Medulla oblongata (tissue), 1 donor: ENCODE measurements around the gene TGFBR2.
A peak's percentile ranks its signal among the peaks of the same experiment; 100 is the strongest.
"Not testable (repeated sequence)": the region's sequence is repeated elsewhere in the genome, so short reads cannot be mapped to it uniquely, and the experiment has no call there.

ENCODE experiments used
- DNase-seq: peaks from one replicate; pipeline ENCODE4 v3.0.0-alpha.2; 2015; ENCODE audit errors: extremely low spot score

TGFBR2 gene

DNA sequence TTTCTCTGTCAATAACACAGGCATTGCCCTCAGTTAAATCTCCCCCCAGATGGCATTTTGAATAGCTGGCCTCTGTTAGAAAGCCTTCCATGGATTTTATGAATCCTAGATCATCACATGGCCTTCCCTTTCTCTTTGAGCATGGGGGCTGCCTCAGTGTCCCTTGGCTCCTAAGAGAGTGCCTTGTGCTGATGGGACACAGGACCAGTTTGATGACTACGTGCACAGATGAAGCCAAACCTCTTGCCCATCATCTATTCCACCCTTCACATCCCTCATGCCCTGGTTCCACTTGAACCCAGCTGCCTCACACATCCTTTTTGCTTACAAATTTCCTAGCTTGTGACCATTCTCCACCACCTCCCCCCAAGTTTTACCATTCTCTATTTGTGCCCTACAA is 12.9 kb downstream of the TGFBR2 start:
- DNase-seq = no peak

DNA sequence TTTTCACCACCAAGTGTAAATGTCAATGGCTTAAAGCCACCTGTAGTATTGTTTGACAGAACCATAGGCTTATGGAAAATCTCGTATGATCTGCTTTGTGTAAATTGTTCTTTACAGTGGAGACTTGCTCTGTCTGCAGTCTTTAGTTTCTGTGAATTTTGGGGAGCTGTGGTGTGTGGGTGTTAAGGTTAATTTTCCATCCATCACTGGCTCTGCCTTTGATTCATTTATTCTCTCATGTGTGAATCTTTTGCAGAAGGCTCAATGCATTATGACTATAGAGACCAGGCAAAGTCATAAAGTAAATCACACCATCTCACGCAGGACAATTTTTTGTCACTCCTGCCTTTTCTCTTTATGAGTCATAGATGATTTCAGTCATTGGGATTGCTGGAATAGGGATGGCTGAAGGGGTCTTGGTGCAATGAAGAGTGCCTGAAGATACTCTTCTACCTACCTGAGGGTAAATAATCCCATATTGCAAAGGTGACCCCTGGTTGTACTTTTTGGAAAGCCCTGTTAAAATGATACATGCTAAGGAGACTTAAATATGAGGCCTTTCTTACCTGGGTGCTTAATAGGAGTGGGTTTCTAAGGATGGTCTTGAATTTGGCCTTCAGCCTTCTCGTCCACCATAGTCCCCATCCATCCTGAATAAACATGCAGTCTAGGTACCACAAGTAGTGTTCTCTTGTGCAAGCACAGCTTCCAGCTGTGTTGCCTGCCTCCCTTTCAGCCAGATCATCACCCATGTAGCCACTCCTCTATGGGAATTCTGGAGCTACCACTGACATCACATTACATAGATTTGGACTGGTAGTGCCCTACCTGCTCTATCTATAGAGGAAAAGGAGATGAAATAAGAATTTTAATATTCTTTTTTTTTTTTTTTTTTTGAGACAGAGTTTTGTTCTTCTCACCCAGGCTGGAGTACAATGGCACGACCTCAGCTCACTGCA is 14.3 kb downstream of the TGFBR2 start:
- no peak for DNase-seq

DNA sequence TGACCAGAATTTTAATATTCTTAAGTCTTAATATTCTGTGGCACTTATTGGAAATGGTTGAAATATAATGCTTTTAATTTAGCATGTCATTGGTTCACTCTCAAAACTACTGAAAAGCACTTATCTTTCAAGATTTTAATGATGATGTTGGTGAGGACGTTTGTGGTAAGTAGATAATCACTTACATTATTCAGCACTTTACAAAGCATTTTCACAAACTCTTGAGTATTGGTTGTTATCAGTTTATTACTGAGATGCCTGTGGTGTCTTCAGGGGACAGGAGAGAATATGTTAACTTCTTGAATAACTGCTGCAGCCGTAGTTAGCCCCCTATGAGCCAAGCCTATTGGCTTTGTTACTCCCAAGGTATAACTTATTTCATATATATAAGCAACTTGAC is 15.2 kb downstream of the TGFBR2 start:
- no peak for DNase-seq

DNA sequence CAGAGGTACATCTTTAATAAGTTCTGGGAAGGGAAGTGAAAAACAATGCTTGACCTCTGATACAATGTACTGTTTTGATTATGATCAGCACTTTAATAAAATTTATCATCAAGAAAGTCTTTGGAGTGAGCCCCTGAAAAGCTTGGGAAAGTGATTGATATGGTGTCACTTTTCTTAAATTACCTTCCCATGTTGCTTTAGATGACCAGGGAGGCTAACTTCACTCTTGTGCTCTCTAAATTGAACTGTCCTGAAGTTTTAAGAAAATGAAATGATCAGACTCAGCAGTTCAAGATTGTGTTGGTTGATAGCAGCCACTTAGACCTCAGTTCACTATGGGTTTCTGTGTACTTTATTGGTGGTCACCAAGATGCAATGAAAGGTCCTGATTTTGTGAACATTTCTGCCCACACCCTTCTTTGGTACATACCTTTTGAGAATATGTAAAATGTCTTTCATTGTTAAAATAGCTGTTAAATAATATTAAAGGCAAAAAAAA is 15.7 kb downstream of the TGFBR2 start:
- DNase-seq = no peak

DNA sequence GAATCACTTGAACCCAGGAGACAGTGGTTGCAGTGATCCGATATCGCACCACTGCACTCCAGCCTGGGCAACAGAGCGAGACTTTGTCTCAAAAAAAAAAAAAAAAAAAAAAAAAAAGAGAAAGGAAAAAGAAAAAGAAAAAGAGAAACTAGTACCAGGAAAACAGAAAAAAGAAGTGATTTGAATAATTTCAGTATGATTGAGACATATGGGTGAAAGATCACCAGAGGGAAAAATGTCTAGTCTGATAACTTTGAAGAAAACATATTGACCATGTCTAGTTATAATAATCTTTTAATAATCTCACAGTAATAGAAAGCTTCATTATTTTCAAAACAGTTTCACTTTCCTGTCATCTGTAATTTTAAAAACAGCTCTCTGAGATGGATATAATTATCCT is 16.4 kb downstream of the TGFBR2 start:
- no peak for DNase-seq

DNA sequence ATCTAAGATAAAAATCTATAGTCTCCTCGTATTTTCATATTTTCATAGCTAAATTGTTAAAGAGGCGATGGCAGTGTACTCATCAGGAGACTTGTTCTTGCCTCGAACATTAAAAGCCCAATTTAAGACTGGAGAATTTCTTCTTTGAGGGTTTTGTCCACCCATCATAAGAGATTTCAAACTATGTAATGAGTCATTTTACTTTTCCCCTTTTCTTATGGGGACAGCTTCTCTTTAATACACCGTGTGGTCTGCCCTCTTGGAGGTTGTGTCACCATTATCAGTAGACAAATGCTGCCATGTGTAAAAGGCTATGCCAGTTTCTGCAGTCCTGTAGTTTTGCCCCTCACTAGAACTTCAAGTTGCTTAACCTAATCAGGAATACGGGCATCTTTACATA is 16.9 kb downstream of the TGFBR2 start:
- no peak for DNase-seq

DNA sequence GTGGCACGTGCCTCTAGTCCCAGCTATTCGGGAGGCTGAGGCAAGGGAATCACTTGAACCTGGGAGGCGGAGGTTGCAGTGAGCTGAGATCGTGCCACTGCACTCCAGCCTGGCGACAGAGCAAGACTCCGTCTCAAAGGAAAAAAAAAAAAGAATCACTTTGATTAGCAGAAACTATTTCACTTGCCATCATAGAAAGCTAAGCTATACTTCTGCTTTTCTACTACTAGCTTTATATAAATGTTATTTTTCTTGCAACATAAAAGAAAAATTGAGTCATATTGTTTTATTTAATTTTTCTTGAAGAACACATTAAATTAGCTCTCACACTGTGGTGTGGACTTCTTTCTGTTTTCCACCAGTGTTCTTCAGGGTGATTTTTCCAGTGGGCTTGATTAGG is 18.1 kb downstream of the TGFBR2 start:
- DNase-seq = not testable (repeated sequence)

DNA sequence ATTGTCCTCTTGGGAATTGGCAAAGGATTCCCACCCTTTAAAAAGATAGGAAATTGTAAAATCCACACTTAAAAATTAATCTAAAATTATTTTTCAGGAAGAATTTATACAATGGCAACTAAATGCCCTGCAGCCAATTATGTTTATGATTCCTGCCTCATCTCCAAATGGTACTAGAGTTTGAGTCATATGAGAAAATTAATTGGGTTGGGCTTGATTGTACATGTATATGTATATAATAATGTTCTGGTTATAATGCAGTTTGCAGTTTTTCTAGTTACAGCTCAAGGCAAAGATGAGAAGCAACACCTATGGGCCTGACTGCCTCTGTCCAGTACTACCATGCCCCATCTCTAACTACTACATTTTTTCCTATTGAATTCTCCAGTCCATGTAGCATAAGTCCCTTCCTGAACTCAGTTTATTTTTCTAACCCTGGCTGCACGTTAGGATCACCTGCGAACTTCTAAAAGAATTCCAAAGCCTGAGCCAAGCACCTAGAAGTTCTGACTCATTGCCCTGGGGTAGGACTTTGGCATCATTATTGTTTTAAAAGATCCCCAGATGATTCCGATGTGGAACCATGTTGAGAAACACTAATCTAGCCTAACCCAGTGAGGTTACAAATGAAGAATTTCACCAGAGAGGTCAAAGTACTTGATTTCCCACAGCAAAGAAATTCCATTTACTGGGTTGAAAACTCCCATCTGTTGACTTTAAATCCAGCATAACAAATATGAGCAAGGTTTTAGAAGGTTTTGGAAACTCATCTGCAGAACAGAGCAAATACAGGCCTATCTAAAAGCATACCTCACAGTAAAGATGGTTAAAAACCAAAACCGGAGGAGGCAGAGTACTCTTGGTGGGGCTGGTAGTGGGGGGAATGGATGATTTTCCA is 19.4 kb downstream of the TGFBR2 start:
- DNase-seq = no peak

DNA sequence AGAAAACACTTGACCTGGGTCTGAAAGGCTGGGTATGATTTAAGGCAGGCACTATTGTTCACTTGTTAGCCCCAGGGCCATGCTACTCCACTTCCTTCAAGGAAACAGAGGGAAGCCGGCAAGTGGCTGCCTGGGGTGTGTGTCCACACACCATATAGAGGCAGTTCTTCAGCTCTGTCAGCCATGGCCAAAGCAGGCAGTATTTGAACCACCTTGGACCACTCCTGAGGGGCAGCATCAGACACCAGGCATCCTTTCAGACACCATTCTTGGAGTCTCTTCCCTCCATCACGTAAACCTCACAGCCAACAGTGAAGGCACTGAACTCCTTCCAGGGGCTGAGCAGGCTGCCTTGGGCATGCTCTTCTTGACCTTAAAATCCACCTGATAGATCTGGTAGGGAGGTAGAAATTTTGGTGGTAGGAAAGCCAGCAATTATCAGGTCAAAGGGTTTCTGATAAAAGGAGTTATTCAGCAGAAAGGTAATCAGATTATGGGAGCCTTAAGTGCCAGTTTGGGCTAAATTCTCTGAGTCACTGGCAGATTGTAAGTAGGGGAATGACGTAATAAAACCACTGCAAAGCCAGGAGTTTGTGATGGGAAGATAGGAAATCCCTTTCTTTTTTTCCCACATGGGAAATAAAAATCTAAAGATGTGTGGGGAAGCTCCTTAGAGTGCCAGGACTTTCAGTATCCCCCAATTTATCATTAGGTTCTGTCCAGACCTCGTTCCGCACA is 20.2 kb downstream of the TGFBR2 start:
- DNase-seq = no peak

DNA sequence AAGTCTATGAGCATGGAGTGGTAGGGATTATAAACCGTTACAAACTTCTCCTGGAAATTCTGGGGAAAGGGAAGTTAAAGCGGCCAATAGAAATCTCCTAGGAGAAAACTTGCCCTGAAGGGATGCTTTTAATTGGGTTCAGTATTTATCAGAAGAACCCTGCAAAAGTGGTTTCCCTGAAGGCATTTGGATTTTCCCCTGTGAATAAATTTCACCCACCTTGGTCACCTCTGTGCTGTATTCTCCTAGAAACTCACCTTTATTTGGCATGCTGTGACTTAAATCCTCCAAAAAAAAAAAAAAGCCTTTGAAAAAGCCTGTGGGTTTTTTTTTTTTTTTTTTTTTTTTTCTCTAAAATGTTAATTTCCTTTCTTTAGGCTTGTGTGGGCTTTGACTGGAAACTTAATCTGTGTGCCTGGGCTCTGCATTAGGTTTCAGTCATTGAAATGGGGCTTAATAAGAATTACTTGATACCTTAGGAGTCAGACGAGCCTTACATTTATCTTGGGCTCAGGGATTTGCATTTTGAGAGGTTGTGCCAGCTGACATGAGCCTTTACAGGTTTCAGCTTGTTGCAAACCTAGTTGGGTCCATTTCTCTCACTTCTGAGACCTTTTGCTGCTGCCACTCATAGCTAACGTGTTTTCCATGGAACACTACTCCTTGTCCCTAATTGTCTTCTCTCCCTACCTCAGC is 22.0 kb downstream of the TGFBR2 start:
- no peak for DNase-seq

DNA sequence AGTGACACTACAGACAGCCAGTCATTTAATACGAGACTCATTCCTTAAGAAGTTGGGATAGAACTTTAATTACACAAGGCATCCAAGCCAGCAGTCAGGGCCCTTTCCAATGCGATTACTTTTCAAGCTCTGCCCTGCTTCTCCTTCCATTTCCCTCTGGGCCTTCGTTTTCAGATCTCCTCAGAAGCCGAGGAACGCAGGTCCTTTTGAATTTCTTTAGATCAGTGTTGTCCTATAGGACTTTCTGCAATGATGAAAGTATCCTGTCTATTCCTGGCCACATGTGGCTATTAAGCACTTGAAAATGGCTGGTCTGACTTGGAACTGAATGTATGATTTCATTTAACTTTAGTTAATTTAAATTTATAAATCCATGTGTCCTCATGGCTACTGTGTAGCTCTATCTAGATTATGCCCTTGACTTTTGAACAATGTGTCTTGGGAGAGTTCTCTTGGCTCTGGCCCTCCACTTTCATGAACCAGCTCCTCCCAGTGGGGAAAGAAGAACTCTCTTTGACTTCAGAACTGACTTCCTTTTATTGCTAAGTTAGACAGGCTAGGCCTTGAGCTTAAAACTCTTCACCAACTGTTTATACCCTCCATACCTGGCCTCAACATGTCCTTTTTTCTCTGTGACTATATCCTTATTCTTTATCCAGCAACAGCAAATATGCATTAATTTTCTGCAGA is 22.6 kb downstream of the TGFBR2 start:
- peak; percentile 71 for DNase-seq

DNA sequence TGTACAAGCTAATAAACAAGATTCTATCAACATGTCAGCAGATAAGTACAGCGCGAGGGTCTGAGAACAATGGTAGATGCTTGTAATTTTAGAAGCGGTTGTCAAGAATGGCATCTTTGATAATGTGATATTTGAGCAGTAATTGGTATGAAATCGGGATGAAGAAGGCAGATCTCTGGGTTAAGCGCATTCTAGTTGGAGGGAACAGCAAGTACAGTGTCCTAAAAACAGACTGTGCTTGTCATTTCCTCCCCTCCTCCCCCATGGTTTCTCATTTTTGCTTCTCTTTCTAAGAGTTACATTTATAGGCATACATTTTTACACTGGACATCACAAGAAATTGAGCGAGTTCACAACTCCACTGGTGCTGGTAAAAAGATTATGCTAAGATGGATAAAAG is 23.3 kb downstream of the TGFBR2 start:
- DNase-seq = no peak

DNA sequence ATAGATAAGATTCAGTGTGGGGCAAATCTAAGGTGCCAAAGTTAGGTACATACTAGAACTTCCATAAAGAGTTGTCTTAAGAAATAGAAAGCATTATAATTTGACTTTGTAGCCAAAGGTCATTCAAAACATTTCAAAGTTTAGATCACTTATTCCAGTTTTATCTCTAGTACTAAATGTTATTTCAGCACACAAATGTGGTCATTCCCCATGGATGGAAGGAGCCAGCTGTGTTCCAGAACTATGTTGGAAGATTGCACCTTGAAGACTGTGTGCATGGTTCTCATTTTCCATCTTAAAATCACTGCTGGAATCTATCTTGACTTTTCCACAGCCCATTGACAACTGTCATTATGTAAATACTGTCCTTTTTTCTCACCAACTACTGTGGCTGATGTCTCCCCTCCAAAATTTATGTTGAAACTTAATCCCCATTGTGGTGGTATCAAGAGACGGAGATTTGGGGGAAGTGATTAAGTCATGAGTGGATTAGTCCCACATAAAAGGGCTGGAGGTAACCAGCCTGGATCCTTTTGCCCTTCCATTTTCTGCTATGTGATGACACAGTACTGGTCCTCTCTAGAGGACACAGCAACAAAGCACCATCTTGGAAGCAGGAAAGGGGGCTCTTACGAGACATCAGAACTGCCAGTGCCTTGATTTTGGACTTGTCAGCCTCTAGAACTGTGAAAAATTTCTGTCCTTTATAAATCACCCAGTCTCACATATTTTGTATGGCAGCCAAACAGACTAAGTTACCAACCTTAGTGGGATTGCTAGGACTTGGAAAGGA is 24.0 kb downstream of the TGFBR2 start:
- DNase-seq = no peak

DNA sequence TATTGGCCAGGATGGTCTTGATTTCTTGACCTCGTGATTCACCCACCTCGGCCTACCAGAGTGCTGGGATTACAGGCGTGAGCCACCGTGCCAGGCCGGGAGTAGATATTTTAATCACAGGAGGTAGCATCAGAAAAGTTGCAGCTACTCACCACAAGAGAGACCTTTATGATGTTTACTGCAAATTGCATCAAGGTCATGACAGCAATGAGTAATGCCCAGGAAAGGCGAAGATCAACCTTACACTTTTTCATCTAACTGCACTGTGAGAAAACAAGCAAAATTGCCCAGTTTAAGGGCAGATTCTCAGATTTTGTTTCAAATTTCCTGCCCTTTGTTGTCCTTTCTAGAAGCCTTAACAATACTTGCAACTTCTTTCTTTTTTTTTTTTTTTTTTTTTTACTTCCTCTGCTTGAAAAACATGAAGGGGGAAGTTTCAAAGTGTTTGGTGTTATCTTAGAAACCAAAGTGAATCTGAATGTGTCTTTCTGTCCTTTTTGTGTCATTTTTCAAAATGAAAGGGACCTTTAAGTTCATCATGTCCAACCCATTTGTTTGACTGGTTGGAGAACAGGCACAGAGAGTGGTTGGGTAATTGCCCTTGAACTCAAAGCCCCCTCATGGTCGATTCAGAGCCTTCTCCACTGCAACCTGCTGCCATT is 25.0 kb downstream of the TGFBR2 start:
- DNase-seq = no peak

DNA sequence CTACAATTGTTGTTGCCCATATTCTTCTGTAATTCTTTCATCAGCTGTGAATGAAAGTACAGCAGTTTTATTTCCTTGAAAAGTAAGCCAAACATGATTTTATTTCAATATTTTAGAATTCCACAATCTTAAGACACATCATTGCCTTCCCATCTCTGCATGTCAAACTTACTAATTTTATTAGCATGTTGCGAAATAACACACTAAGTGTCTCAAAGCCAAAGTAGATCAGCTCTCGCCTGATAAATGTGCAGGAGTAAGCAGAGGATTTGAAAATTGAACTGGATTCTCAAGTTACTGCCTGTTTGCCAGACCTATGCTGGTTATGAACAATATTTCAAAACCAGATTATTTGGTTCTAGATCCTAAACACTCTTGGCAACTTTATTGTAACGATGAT is 25.7 kb downstream of the TGFBR2 start:
- DNase-seq = no peak

DNA sequence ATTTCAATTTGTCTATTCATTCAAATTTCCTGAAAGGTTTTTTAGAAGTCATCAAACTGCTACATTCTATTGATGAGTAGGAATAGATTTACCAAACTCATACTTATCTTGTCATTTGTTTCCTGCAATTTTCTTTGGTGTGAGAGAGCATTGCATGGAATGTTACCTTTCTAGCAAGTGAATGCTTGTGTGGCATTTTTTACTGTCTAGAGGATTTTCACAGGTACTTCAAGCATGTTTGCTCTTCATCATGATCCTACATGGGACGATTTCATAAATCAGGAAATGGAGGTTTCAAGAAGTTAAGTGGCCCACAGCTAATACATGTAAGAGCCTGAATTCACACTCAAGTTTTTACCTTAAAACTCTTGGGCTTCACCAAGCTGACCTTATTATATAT is 26.1 kb downstream of the TGFBR2 start:
- DNase-seq = no peak

DNA sequence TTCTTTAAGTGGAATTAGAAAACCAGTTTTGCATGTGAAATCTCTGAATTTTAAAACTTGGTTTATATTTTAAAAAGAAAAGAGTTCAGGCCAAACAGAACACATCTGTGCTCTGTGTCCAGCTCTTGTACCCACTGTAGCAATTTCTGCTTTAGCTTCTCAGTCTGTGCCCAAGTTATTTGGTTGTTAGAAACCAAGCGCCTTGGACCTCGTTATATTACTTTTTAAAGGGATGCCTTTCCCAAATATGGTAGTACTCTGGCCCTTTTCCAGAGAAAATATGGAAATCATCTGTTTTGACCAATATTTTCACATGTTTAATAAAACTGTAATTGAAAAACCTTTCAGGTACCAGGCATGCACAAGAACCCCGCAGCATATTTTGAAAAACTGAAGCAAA is 27.3 kb downstream of the TGFBR2 start:
- no peak for DNase-seq

DNA sequence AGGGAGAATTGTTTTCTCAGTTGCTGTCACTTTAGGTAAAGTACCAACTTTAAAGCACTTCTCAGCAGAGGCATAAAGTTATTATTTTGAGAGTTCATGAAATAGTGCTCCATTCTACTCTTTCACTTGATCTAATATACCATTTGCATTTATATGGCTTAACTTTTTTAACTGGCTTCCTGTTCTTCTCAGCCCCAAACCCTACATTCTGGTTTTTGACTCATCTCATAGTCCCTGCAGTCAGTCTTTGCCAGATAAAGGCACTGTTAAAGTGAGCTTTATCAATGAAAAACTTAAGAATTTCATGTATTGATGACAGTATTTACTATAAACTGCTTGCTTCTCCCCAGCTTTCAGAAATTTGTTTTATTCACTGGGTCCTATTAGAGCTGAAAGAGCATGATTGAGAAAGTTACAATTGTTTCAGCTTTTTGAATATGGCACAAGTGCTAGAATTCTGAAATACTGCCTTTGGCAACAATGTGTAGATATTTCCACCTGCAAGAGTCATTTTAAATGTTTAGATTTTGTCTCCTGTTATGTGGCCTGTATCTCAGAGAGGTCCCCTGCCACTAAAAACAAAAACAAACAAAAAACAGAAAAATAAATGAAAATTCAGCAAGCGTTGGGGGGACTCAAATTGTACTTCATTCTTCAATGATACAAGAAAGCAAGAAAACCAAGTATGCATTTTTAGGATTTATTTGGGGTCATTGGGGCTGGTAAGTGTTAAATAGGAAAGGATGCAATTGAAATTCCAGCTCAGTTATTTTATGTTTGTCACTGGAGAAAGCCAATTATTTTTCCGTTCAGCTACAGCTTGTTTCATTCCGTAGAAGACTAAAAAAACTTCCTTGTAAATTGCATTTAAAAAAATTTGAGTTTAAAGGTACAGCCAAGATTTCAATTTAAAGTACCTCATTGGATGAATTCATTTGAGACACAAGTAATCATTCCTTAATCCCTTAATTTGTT is 28.6 kb downstream of the TGFBR2 start:
- no peak for DNase-seq
